ENCODE data around the gene PARM1. TPM values are rescaled to one million over a fixed set of nuclear protein-coding genes. Genes with fewer than 3 reads are reported as not detected.

The PARM1 gene
- total and polyA plus RNA-seq, 2 experiments from 2014 or later, result 107 to 154 TPM

DNA sequence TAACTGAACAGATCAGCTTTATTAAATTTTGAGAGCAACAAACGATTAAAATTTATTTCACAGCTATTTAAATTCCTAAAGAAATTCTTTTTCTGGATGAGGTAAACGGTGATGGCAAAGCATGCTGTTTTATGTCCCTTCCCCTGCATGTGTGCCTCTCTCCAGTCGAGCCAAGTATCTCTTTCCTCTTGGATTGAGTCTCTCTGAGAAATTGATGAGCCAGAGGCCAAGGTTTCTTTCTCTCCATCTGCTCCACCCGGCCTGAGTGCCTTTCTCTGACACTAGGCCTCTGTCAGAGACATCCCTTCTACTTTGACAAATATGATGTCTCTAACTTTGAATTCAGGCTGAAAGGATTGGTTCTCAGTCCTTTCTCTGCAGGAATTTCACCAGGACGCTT lies 42.6 kb upstream of the PARM1 start:
- Histone ChIP-seq H2AFZ (no peak overlapping the region), H3K36me3 (replicated peaks; ENCODE audit: insufficient read depth, low read depth) (no peaks in the 10 kb centered on the region), H3K4me2 (no peak overlapping the region), H3K9me2 (replicated peaks; ENCODE audit: insufficient read depth) (no peaks in the 10 kb centered on the region), H3K27me3 (no peaks in the 10 kb centered on the region), H3K4me1 (ENCODE audit: insufficient read depth) (peaks cover 9% of the 10 kb centered on the region), H3K4me3 (no peak overlapping the region), H3K9me3 (ENCODE audit: low read depth) (no peaks in the 10 kb centered on the region), H3K27ac (no peak overlapping the region), H4K20me1 (ENCODE audit: insufficient read depth, poor library complexity, severe bottlenecking) (no peaks in the 10 kb centered on the region), H3K79me2 (no peaks in the 10 kb centered on the region)
- TF ChIP-seq, protein P1, sequence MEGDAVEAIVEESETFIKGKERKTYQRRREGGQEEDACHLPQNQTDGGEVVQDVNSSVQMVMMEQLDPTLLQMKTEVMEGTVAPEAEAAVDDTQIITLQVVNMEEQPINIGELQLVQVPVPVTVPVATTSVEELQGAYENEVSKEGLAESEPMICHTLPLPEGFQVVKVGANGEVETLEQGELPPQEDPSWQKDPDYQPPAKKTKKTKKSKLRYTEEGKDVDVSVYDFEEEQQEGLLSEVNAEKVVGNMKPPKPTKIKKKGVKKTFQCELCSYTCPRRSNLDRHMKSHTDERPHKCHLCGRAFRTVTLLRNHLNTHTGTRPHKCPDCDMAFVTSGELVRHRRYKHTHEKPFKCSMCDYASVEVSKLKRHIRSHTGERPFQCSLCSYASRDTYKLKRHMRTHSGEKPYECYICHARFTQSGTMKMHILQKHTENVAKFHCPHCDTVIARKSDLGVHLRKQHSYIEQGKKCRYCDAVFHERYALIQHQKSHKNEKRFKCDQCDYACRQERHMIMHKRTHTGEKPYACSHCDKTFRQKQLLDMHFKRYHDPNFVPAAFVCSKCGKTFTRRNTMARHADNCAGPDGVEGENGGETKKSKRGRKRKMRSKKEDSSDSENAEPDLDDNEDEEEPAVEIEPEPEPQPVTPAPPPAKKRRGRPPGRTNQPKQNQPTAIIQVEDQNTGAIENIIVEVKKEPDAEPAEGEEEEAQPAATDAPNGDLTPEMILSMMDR (IDR thresholded peaks at IDR 0.05; ENCODE audit: poor library complexity), result no peak
- TF ChIP-seq EZH2 (IDR thresholded peaks at IDR 0.05; ENCODE audit: borderline replicate concordance) (no peak), EZH2phosphoT487 (IDR thresholded peaks at IDR 0.05; ENCODE audit: low read depth, severe bottlenecking, unreplicated experiment) (no peak)
- WGBS (ENCODE audit: low lambda C conversion rate, missing lambda C conversion rate), result 82% methylated on average over 5 of the region's 5 CpGs
- no peak for DNase-seq (ENCODE audit: low spot score)

GRCh38 chr4:74891037-74891436 lies 41.9 kb upstream of the PARM1 start:
- no peaks in the 10 kb centered on the region for H4K20me1 ChIP-seq (ENCODE audit: insufficient read depth, poor library complexity, severe bottlenecking)
- H3K4me3 ChIP-seq, result no peak overlapping the region
- H3K36me3 ChIP-seq (replicated peaks; ENCODE audit: insufficient read depth, low read depth), result no peaks in the 10 kb centered on the region
- no peak overlapping the region for H3K4me2 ChIP-seq
- no peak overlapping the region for H3K27ac ChIP-seq
- H3K27me3 ChIP-seq, result no peaks in the 10 kb centered on the region
- H3K9me2 ChIP-seq (replicated peaks; ENCODE audit: insufficient read depth), result no peaks in the 10 kb centered on the region
- TF ChIP-seq, protein P1 (IDR thresholded peaks at IDR 0.05; ENCODE audit: poor library complexity), result no peak
- TF ChIP-seq EZH2 (IDR thresholded peaks at IDR 0.05; ENCODE audit: borderline replicate concordance), result no peak
- peaks cover 9% of the 10 kb centered on the region for H3K4me1 ChIP-seq (ENCODE audit: insufficient read depth)
- no peaks in the 10 kb centered on the region for H3K9me3 ChIP-seq (ENCODE audit: low read depth)
- DNase-seq (ENCODE audit: low spot score), result no peak
- H3K79me2 ChIP-seq, result no peaks in the 10 kb centered on the region
- H2AFZ ChIP-seq, result no peak overlapping the region
- WGBS (ENCODE audit: low lambda C conversion rate, missing lambda C conversion rate), result 36% methylated on average over 1 of the region's 1 CpG

DNA sequence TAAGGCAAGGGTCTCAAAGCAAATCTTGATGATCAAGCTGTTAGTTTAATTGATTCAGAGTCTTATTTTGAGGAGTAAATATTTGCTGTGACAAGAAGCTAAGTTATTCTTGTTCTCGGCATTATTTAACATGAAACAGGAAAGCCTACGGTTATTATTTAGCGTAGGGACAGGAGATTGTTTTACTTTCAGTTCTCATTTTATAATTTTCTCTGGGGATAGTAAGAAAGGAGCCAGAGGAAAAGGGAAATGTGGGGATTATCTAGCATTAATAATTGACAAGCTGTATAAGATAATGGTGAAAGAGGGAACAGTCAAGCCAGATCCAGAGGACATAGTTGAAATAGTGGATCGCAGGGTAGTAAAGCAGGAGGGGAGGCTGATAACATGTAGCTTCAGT lies 39.7 kb upstream of the PARM1 start:
- Histone ChIP-seq H3K27me3 (no peaks in the 10 kb centered on the region), H3K9me2 (replicated peaks; ENCODE audit: insufficient read depth) (no peaks in the 10 kb centered on the region), H3K79me2 (no peaks in the 10 kb centered on the region), H4K20me1 (ENCODE audit: insufficient read depth, poor library complexity, severe bottlenecking) (no peaks in the 10 kb centered on the region), H3K4me2 (peak overlapping the region; percentile 61), H3K27ac (peak overlapping the region; percentile 21), H2AFZ (peak overlapping the region; percentile 40), H3K4me1 (ENCODE audit: insufficient read depth) (peaks cover 9% of the 10 kb centered on the region), H3K36me3 (replicated peaks; ENCODE audit: insufficient read depth, low read depth) (no peaks in the 10 kb centered on the region), H3K4me3 (no peak overlapping the region), H3K9me3 (ENCODE audit: low read depth) (no peaks in the 10 kb centered on the region)
- DNase-seq (ENCODE audit: low spot score), result no peak
- TF ChIP-seq EZH2phosphoT487 (IDR thresholded peaks at IDR 0.05; ENCODE audit: low read depth, severe bottlenecking, unreplicated experiment) (no peak), EZH2 (IDR thresholded peaks at IDR 0.05; ENCODE audit: borderline replicate concordance) (no peak)
- TF ChIP-seq, protein P1 (IDR thresholded peaks at IDR 0.05; ENCODE audit: poor library complexity), result no peak
- 54% methylated on average over 4 of the region's 4 CpGs for WGBS (ENCODE audit: low lambda C conversion rate, missing lambda C conversion rate)

GRCh38 chr4:74896595-74896994 lies 36.3 kb upstream of the PARM1 start:
- Histone ChIP-seq H3K79me2 (no peaks in the 10 kb centered on the region), H3K4me1 (ENCODE audit: insufficient read depth) (no peaks in the 10 kb centered on the region), H4K20me1 (ENCODE audit: insufficient read depth, poor library complexity, severe bottlenecking) (no peaks in the 10 kb centered on the region), H3K9me3 (ENCODE audit: low read depth) (no peaks in the 10 kb centered on the region), H3K36me3 (replicated peaks; ENCODE audit: insufficient read depth, low read depth) (no peaks in the 10 kb centered on the region), H3K4me2 (no peak overlapping the region), H3K9me2 (replicated peaks; ENCODE audit: insufficient read depth) (no peaks in the 10 kb centered on the region), H2AFZ (no peak overlapping the region), H3K27me3 (no peaks in the 10 kb centered on the region), H3K4me3 (no peak overlapping the region), H3K27ac (no peak overlapping the region)
- WGBS (ENCODE audit: low lambda C conversion rate, missing lambda C conversion rate), result 50% methylated on average over 3 of the region's 3 CpGs
- DNase-seq (ENCODE audit: low spot score), result peak; percentile 29
- TF ChIP-seq EZH2 (IDR thresholded peaks at IDR 0.05; ENCODE audit: borderline replicate concordance) (no peak), EZH2phosphoT487 (IDR thresholded peaks at IDR 0.05; ENCODE audit: low read depth, severe bottlenecking, unreplicated experiment) (no peak)
- TF ChIP-seq, protein P1 (IDR thresholded peaks at IDR 0.05; ENCODE audit: poor library complexity), result no peak

Data from hepatocyte (in vitro differentiated cells).